IMR-90 (cell line): ENCODE results near the gene C6orf15. TPM values are rescaled to one million over a fixed set of nuclear protein-coding genes. Genes with fewer than 3 reads are reported as not detected.

Source experiments
- ATAC-seq: fragments of 200-7000 bp; cut with Tn5 transposase; 2 replicates; pipeline ENCODE4 v1.9.1; 2020; ENCODE audit warnings: low read depth, mild to moderate bottlenecking, moderate library complexity
- BruUV-seq: library from RNA; stranded (reverse); fragments of 400-500 nt; replicated peaks from 2 replicates; lab custom pipeline; 2021; lab: Mats Ljungman, UMichigan
- CTCF ChIA-PET: fragments of 300-600 bp; formaldehyde crosslinking; extraction: SDS; loops from one replicate; lab custom pipeline; 2021; ENCODE audit warnings: antibody characterized with exemption; lab: Yijun Ruan, JAX
- POLR2A ChIA-PET: fragments of 300-600 bp; sonication (Branson Sonifier 250); formaldehyde crosslinking; loops from one replicate; lab custom pipeline; 2022; ENCODE audit warnings: antibody characterized with exemption; ENCODE audit not compliant: unreplicated experiment; lab: Charles Lee
- DNase-seq: peaks from one replicate; pipeline ENCODE4 v3.0.0; 2013
- H2AFZ ChIP-seq: replicated peaks from 2 replicates; pipeline ENCODE3; 2013; ENCODE audit warnings: low read length, mild to moderate bottlenecking; ENCODE audit not compliant: poor library complexity
- H2AK5ac ChIP-seq: 2 replicates; pipeline ENCODE4 v1.6.1; 2013; ENCODE audit warnings: low read depth, low read length, inconsistent platforms
- H2AK9ac ChIP-seq: replicated peaks from 2 replicates; pipeline ENCODE3; 2013; ENCODE audit warnings: mild to moderate bottlenecking, low read depth, low read length, moderate library complexity; ENCODE audit not compliant: poor library complexity
- H2BK120ac ChIP-seq: 2 replicates; pipeline ENCODE4 v1.6.1; 2013; ENCODE audit warnings: low read depth, low read length, inconsistent platforms
- H2BK15ac ChIP-seq: 3 replicates; pipeline ENCODE4 v1.6.1; 2013; ENCODE audit warnings: low read depth, low read length, inconsistent platforms
- H2BK20ac ChIP-seq: 2 replicates; pipeline ENCODE4 v1.6.1; 2013; ENCODE audit warnings: low read depth, mild to moderate bottlenecking, inconsistent platforms, low read length, moderate library complexity
- H2BK5ac ChIP-seq: 2 replicates; pipeline ENCODE4 v1.6.1; 2013; ENCODE audit warnings: mild to moderate bottlenecking, low read depth, low read length, inconsistent platforms; ENCODE audit not compliant: poor library complexity, severe bottlenecking
- H3K14ac ChIP-seq: replicated peaks from 2 replicates; pipeline ENCODE4 v1.6.1; 2013; ENCODE audit warnings: low read depth, low read length, inconsistent platforms
- H3K18ac ChIP-seq: 2 replicates; pipeline ENCODE4 v1.6.1; 2013; ENCODE audit warnings: low read depth, low read length, control low read depth
- H3K23ac ChIP-seq: 2 replicates; pipeline ENCODE4 v1.6.1; 2013; ENCODE audit warnings: low read depth, low read length, inconsistent platforms
- H3K27ac ChIP-seq: 2 replicates; pipeline ENCODE4 v1.5.1; 2013; ENCODE audit warnings: mild to moderate bottlenecking, control low read depth, low read length; ENCODE audit not compliant: insufficient read depth
- H3K27me3 ChIP-seq: 2 replicates; pipeline ENCODE4 v1.6.1; 2013; ENCODE audit warnings: low read length; ENCODE audit not compliant: control insufficient read depth, insufficient read depth
- H3K36me3 ChIP-seq: 2 replicates; pipeline ENCODE4 v1.6.1; 2013; ENCODE audit warnings: low read length, mixed read lengths; ENCODE audit not compliant: control insufficient read depth, insufficient read depth
- H3K4ac ChIP-seq: 2 replicates; pipeline ENCODE4 v1.6.1; 2013; ENCODE audit warnings: low read depth, low read length, inconsistent platforms
- H3K4me1 ChIP-seq: 2 replicates; pipeline ENCODE4 v1.6.1; 2013; ENCODE audit warnings: low read length, mixed read lengths; ENCODE audit not compliant: control insufficient read depth, insufficient read depth
- H3K4me2 ChIP-seq: 2 replicates; pipeline ENCODE4 v1.6.1; 2013; ENCODE audit warnings: low read depth, mild to moderate bottlenecking, control low read depth, low read length, moderate library complexity
- H3K4me3 ChIP-seq: 2 replicates; pipeline ENCODE4 v1.5.1; 2013; ENCODE audit warnings: low read depth, mild to moderate bottlenecking, control low read depth, low read length, moderate library complexity; ENCODE audit not compliant: insufficient read depth
- H3K56ac ChIP-seq: 2 replicates; pipeline ENCODE4 v1.6.1; 2013; ENCODE audit warnings: low read length, inconsistent platforms; ENCODE audit not compliant: insufficient read depth; ENCODE audit errors: extremely low read depth
- H3K79me1 ChIP-seq, 2 experiments: 2 replicates each; pipeline ENCODE4 v1.6.1; 2013; ENCODE audit warnings: low read length in 2 of 2, inconsistent platforms in 1 of 2, low read depth in 1 of 2
- H3K9ac ChIP-seq: 2 replicates; pipeline ENCODE4 v1.6.1; 2013; ENCODE audit warnings: low read depth, low read length, control low read depth
- H3K9me1 ChIP-seq: 2 replicates; pipeline ENCODE4 v1.6.1; 2013; ENCODE audit warnings: low read length, inconsistent platforms; ENCODE audit not compliant: insufficient read depth
- H3K9me3 ChIP-seq: 2 replicates; pipeline ENCODE4 v1.6.1; 2013; ENCODE audit warnings: low read length; ENCODE audit not compliant: control insufficient read depth, insufficient read depth
- H4K20me1 ChIP-seq: 2 replicates; pipeline ENCODE4 v1.6.1; 2013; ENCODE audit warnings: low read length, inconsistent platforms; ENCODE audit not compliant: insufficient read depth
- H4K5ac ChIP-seq: 2 replicates; pipeline ENCODE4 v1.6.1; 2013; ENCODE audit warnings: mild to moderate bottlenecking, low read depth, low read length, control low read depth
- H4K8ac ChIP-seq, 2 experiments: 2 replicates each; pipeline ENCODE4 v1.6.1; 2013; ENCODE audit warnings: low read depth in 2 of 2, low read length in 2 of 2, control low read depth in 1 of 2, inconsistent platforms in 1 of 2
- H4K91ac ChIP-seq: 2 replicates; pipeline ENCODE4 v1.6.1; 2013; ENCODE audit warnings: low read depth, low read length, inconsistent platforms; ENCODE audit not compliant: insufficient read depth
- BHLHE40 ChIP-seq: fragments of 150-350 bp; IDR thresholded peaks from 2 replicates; pipeline ENCODE4 v1.6.1; 2016; ENCODE audit warnings: mild to moderate bottlenecking, low read depth, low read length
- CEBPB ChIP-seq: IDR thresholded peaks from 2 replicates; pipeline ENCODE4 v1.6.1; 2012; ENCODE audit warnings: low read depth, low read length, improper control_type of control experiment
- CHD1 ChIP-seq: IDR thresholded peaks from 2 replicates; pipeline ENCODE4 v1.6.1; 2012; ENCODE audit warnings: low read depth, low read length, improper control_type of control experiment
- FOS ChIP-seq: fragments of 150-350 bp; IDR thresholded peaks from 2 replicates; pipeline ENCODE4 v1.6.1; 2016; ENCODE audit warnings: low read depth, low read length
- MAFK ChIP-seq: IDR thresholded peaks from 2 replicates; pipeline ENCODE4 v1.6.1; 2012; ENCODE audit warnings: low read depth, low read length, improper control_type of control experiment
- MAZ ChIP-seq: IDR thresholded peaks from 2 replicates; pipeline ENCODE4 v1.6.1; 2012; ENCODE audit warnings: low read depth, mild to moderate bottlenecking, low read length, improper control_type of control experiment, moderate library complexity, borderline replicate concordance
- MXI1 ChIP-seq: IDR thresholded peaks from 2 replicates; pipeline ENCODE4 v1.6.1; 2012; ENCODE audit warnings: low read depth, mild to moderate bottlenecking, low read length, moderate library complexity, borderline replicate concordance
- NFE2L2 ChIP-seq: fragments of 150-350 bp; IDR thresholded peaks from 2 replicates; pipeline ENCODE4 v1.6.1; 2016; ENCODE audit warnings: low read depth, mild to moderate bottlenecking, low read length
- POLR2A ChIP-seq: IDR thresholded peaks from 2 replicates; pipeline ENCODE4 v1.6.1; 2012; ENCODE audit warnings: mild to moderate bottlenecking, low read depth, low read length
- RAD21 ChIP-seq: IDR thresholded peaks from 2 replicates; pipeline ENCODE4 v1.6.1; 2012; ENCODE audit warnings: low read length, improper control_type of control experiment
- RCOR1 ChIP-seq: IDR thresholded peaks from 2 replicates; pipeline ENCODE4 v1.6.1; 2012; ENCODE audit warnings: mild to moderate bottlenecking, low read length, improper control_type of control experiment; ENCODE audit not compliant: insufficient replicate concordance
- RFX5 ChIP-seq: IDR thresholded peaks from 2 replicates; pipeline ENCODE4 v1.8.0; 2012; ENCODE audit warnings: low read depth, mild to moderate bottlenecking, low read length, moderate library complexity
- SMC3 ChIP-seq: fragments of 150-350 bp; IDR thresholded peaks from 2 replicates; pipeline ENCODE4 v1.6.1; 2016; ENCODE audit warnings: low read depth, mild to moderate bottlenecking, antibody characterized with exemption, low read length, moderate library complexity
- USF2 ChIP-seq: fragments of 150-350 bp; IDR thresholded peaks from 2 replicates; pipeline ENCODE4 v1.6.1; 2017; ENCODE audit warnings: mild to moderate bottlenecking, antibody characterized with exemption, low read length, low read depth
- WGBS, 2 experiments: methylation state at CpG; one replicate each; pipeline versions ENCODE4 v1.1.5 to v1.1.7; 2013; ENCODE audit warnings: missing lambda C conversion rate in 2 of 2; ENCODE audit not compliant: insufficient read length in 1 of 2; ENCODE audit errors: extremely low coverage in 2 of 2; 5-methylcytosine and 5-hydroxymethylcytosine counted together
- dilution Hi-C: fragments of 300-500 bp; cut with HindIII; formaldehyde crosslinking; loops from one replicate; pipeline ENCODE4 v1.14.3; 2018; ENCODE audit warnings: low sequenced_read_pairs; ENCODE audit not compliant: unreplicated experiment
- in situ Hi-C: fragments of 300-500 bp; cut with MboI; formaldehyde crosslinking; loops from 3 replicates; pipeline ENCODE4 v1.14.3; 2019; ENCODE audit warnings: low sequenced_read_pairs, inconsistent platforms, mixed read lengths
- intact Hi-C: fragments of 100-400 bp; cut with micrococcal nuclease; formaldehyde crosslinking; loops from 2 replicates; pipeline ENCODE4 v1.10.0; 2022
- polyA plus RNA-seq, 3 experiments: library from polyadenylated mRNA; depleted of rRNA; stranded (reverse); fragments of >200 nt; gene quantifications; 2 replicates each; pipeline ENCODE4 v1.2.3, GENCODE V29; 2012; ENCODE audit warnings: low replicate concordance in 1 of 3
- total RNA-seq: library from RNA; depleted of rRNA; stranded (reverse); fragments of >200 nt; gene quantifications from 2 replicates; pipeline ENCODE4 v1.2.3, GENCODE V29; 2012
- TF ChIP-seq, protein P1 (sequence below): fragments of 150-350 bp; IDR thresholded peaks from 2 replicates; pipeline ENCODE4 v1.6.1; 2016; ENCODE audit warnings: low read depth, mild to moderate bottlenecking, low read length, moderate library complexity, borderline replicate concordance
- TF ChIP-seq, protein P2 (sequence below): conservative IDR thresholded peaks from 2 replicates; pipeline ENCODE4 v1.5.1; 2012; ENCODE audit warnings: mild to moderate bottlenecking, low read depth, low read length, improper control_type of control experiment

The C6orf15 gene
- total and polyA plus RNA-seq, 2 of the 4 experiments (the other 2 are of a cell fraction), result not detected

GRCh38 chr6:31111712-31112111 is 663 bp downstream of the C6orf15 start:
- no TSS peak for BruUV-seq
- H3K23ac ChIP-seq, result no peak overlapping the region
- DNase-seq, result no peak
- H3K27ac ChIP-seq, result no peak overlapping the region
- in situ Hi-C loops, result no loop called here
- H3K18ac ChIP-seq, result no peak overlapping the region
- no peak overlapping the region for H2BK120ac ChIP-seq
- ATAC-seq, result no peak
- H4K5ac ChIP-seq, result no peak overlapping the region
- no peak overlapping the region for H3K4me3 ChIP-seq
- no peaks in the 10 kb centered on the region for H3K36me3 ChIP-seq
- H2AK9ac ChIP-seq, result no peak overlapping the region
- H3K4me1 ChIP-seq, result peaks cover 11% of the 10 kb centered on the region
- no peak overlapping the region for H3K56ac ChIP-seq
- no peak overlapping the region for H2BK15ac ChIP-seq
- ChIA-PET POLR2A (no interaction called here), CTCF (no interaction called here)
- H3K27me3 ChIP-seq, result peaks cover 34% of the 10 kb centered on the region
- H3K4ac ChIP-seq, result no peak overlapping the region
- H4K20me1 ChIP-seq, result no peaks in the 10 kb centered on the region
- H4K8ac ChIP-seq, result no peak overlapping the region
- intact Hi-C loops, result no loop called here
- no peaks in the 10 kb centered on the region for H3K9me3 ChIP-seq
- H4K91ac ChIP-seq, result no peak overlapping the region
- H2AFZ ChIP-seq, result no peak overlapping the region
- H2AK5ac ChIP-seq, result no peak overlapping the region
- TF ChIP-seq, protein P1, sequence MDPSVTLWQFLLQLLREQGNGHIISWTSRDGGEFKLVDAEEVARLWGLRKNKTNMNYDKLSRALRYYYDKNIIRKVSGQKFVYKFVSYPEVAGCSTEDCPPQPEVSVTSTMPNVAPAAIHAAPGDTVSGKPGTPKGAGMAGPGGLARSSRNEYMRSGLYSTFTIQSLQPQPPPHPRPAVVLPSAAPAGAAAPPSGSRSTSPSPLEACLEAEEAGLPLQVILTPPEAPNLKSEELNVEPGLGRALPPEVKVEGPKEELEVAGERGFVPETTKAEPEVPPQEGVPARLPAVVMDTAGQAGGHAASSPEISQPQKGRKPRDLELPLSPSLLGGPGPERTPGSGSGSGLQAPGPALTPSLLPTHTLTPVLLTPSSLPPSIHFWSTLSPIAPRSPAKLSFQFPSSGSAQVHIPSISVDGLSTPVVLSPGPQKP, result no peak
- TF ChIP-seq MXI1 (no peak), CHD1 (no peak), FOS (no peak), RCOR1 (no peak), MAFK (no peak), NFE2L2 (no peak), CEBPB (no peak), SMC3 (no peak), USF2 (no peak), POLR2A (no peak), RFX5 (no peak), MAZ (no peak), BHLHE40 (no peak), RAD21 (no peak)
- TF ChIP-seq, protein P2, sequence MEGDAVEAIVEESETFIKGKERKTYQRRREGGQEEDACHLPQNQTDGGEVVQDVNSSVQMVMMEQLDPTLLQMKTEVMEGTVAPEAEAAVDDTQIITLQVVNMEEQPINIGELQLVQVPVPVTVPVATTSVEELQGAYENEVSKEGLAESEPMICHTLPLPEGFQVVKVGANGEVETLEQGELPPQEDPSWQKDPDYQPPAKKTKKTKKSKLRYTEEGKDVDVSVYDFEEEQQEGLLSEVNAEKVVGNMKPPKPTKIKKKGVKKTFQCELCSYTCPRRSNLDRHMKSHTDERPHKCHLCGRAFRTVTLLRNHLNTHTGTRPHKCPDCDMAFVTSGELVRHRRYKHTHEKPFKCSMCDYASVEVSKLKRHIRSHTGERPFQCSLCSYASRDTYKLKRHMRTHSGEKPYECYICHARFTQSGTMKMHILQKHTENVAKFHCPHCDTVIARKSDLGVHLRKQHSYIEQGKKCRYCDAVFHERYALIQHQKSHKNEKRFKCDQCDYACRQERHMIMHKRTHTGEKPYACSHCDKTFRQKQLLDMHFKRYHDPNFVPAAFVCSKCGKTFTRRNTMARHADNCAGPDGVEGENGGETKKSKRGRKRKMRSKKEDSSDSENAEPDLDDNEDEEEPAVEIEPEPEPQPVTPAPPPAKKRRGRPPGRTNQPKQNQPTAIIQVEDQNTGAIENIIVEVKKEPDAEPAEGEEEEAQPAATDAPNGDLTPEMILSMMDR, result no peak
- no peak overlapping the region for H3K14ac ChIP-seq
- H3K9me1 ChIP-seq, result peaks cover 15% of the 10 kb centered on the region
- H3K9ac ChIP-seq, result no peak overlapping the region
- dilution Hi-C loops, result no loop called here
- peaks cover 0 to 9% of the 10 kb centered on the region in 2 experiments; a peak in 2 of 4 replicates for H3K79me1 ChIP-seq
- no CpG with 5 or more reads among the region's 13 CpGs for WGBS, 2 experiments
- H2BK20ac ChIP-seq, result no peak overlapping the region
- no peak overlapping the region for H3K4me2 ChIP-seq
- no peak overlapping the region for H2BK5ac ChIP-seq
